Activated CD4-positive, CD25-positive, alpha-beta regulatory T cell treated with anti-CD3 and anti-CD28 coated beads, Interleukin-2, amount 50 U/mL, for 16 hours (primary cell): Measurements from ENCODE around the gene TEC.
"Not testable (repeated sequence)": the region's sequence is repeated elsewhere in the genome, so short reads cannot be mapped to it uniquely, and the experiment has no call there.

Source experiments
- DNase-seq: peaks from one replicate; pipeline ENCODE4 v3.0.0-alpha.2; 2020; ENCODE audit warnings: low read depth, low spot score

The TEC gene

GRCh38 chr4:48268956-48269860 lies at the start of gene TEC:
TSS of gene TEC (minus strand) at chr4:48269838. CDS start at chr4:48228614, 41,224 bp downstream.
- DNase-seq, result no peak

GRCh38 chr4:48315728-48316630 lies 46.3 kb upstream of the TEC start:
- no peak for DNase-seq

DNA sequence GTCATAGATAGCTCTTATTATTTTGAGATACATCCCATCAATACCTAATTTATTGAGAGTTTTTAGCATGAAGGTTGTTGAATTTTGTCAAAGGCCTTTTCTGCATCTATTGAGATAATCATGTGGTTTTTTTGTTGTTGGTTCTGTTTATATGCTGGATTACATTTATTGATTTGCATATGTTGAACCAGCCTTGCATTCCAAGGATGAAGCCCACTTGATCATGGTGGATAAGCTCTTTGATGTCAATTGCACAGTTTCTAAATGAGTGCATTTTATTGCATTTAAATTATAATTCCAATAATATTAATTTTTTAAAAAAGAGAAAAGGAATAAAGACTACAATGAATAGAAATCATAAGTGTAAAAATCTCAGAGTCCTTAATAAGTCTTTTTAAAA lies 45.1 kb upstream of the TEC start:
- not testable (repeated sequence) for DNase-seq

GRCh38 chr4:48311896-48312295 lies 42.3 kb upstream of the TEC start:
- no peak for DNase-seq

- no peak for DNase-seq
These were observed 39.3 kb upstream of the TEC start for GRCh38 chr4:48308901-48309300.

DNA sequence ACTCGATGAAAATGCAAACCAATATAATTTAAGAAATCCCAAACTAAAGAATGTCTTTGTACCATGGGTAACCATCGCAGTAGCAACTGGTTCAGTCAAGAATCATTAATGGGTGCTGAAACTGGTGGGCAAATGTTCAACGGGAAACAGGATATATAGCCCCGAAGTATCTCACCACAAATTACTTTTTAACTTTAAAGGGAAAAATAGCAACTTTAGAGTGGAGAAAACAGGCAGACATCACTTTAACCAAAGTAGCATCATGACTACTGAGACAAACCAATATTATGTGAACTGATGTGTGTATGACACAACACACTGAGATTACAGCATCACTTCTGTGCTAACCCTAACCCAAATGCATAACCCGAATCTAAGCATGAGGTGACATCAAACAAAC lies 37.9 kb upstream of the TEC start:
- DNase-seq, result no peak

DNA sequence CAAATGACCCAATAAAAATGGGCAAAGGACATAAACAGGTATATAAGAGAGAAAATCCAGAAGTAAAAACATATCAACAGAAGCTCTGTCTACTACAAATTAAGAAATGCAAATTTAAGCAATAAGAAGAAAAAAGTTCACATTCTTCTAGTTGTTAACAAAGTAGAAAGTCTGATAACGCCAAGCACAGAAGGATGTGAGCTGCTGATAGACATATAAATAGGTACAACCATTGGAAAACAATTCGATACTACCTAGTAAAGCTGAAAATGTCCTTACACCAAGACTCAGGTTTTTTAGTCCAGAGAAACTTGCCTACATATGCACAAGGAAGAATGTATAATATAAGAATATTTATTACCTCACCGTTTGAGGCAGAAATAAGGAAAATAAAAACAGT lies 35.9 kb upstream of the TEC start:
- DNase-seq, result no peak

DNA sequence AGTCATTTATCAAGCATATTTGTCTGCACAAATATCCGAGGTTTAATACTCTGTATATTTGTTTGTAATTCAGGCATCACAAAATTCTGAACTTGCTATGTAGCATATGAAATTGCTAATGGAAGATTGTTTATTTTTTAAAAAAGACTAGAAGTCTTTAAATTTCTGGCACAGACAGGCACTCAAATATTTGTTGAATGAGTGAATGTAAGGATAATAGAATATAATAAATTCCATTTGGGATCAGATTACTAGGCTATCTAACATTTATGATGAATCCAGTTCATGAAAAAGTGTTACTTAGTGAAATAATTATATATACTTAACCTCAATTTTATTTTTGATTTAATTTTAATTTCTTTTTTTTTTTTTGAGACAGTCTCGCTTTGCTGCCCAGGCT lies 30.4 kb upstream of the TEC start:
- no peak for DNase-seq

GRCh38 chr4:48299560-48299959 lies 29.9 kb upstream of the TEC start:
- DNase-seq, result no peak

- no peak for DNase-seq
These were observed 27.7 kb upstream of the TEC start for GRCh38 chr4:48297256-48297846.

DNA sequence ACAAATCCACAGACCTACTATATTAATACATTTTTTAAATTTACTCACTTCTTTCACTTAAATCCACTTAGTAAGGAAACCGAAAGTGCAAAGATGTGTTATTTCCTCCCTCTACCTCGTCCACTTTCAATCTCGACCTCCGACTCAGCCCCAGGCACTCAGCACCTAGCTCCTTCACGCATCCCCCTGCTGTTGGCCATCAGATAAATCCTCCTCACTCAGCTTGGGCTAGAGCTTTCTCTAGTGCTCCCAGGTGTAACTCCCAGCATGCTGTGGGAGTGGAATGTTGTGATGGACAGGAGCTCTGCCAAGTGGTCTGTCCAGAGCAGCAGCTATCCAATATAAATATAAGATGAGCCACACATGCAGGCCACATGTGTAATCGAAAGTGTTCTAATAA lies 26.7 kb upstream of the TEC start:
- DNase-seq, result no peak

GRCh38 chr4:48295116-48295515 lies 25.5 kb upstream of the TEC start:
- DNase-seq, result no peak

DNA sequence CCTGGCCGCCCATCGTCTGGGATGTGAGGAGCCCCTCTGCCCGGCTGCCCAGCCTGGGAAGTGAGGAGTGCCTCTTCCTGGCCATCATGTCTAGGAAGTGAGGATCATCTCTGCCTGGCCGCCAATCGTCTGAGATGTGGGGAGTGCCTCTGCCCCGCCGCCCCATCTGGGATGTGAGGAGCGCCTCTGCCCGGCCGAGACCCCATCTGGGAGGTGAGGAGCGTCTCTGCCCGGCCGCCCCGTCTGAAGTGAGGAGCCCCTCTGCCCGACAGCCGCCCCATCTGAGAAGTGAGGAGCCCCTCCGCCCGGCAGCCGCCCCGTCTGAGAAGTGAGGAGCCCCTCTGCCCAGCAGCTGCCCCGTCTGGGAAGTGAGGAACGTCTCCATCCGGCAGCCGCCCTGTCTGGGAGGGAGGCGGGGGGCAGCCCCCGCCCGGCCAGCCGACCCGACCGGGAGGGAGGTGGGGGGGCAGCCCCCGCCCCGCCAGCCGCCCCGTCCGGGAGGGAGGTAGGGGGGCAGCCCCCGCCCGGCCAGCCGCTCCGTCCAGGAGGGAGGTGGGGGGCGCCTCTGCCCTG lies 22.7 kb upstream of the TEC start:
- DNase-seq, result not testable (repeated sequence)

- no peak for DNase-seq
These were observed 20.6 kb upstream of the TEC start for GRCh38 chr4:48290146-48290772.

DNA sequence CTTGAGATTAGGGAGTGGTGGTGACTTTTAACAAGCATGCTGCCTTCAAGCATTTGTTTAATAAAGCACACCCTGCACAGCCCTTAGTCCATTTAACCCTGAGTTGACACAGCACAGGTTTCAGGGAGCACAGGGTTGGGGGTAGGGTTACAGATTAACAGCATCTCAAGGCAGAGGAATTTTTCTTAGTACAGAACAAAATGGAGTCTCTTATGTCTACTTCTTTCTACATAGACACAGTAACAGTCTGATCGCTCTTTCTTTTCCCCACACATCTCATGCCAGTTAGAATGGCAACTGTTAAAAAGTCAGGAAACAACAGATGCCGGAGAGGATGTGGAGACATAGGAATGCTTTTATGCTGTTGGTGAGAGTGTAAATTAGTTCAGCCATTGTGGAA lies 16.4 kb upstream of the TEC start:
- not testable (repeated sequence) for DNase-seq

- not testable (repeated sequence) for DNase-seq
These were observed 16.0 kb upstream of the TEC start for GRCh38 chr4:48285640-48286039.

DNA sequence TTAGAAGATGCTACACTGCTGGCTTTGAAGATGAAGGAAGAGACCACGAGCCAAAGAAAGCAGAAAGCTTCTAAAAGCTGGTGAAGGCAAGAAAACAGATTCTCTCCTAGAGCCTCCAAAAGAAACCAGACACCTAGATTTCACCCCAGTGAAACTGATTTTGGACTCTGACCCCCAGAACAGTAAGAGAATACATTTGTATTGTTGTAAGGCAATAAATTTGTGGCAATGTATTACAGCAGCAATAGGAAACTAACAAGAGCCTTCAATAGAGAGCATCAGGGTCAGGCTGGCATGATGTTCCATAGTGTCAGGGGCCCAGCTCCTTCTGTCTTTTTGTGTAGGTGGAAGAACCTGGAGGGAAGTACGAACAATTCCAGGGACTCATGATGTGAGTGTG lies 6.0 kb upstream of the TEC start:
- no peak for DNase-seq

GRCh38 chr4:48275247-48275646 lies 5.6 kb upstream of the TEC start:
- no peak for DNase-seq

GRCh38 chr4:48271626-48272025 lies 2.0 kb upstream of the TEC start:
- no peak for DNase-seq

- DNase-seq, result no peak
These were observed 1.4 kb upstream of the TEC start for GRCh38 chr4:48270951-48271473.

GRCh38 chr4:48270523-48270897 lies 872 bp upstream of the TEC start:
- DNase-seq, result no peak
